Body of pancreas (tissue), 4 donors: ENCODE data around the gene WNT9B. TPM values are rescaled to one million over a fixed set of nuclear protein-coding genes. Genes with fewer than 3 reads are reported as not detected.
A peak's percentile ranks its signal among the peaks of the same experiment; 100 is the strongest.

Experiments used
- ATAC-seq: fragments of 150-250 bp; one replicate; pipeline ENCODE4 v1.9.1; 2016
- DNase-seq, 4 donors: peaks; one replicate each; pipeline ENCODE4 v3.0.0-alpha.2; 2019
- H3K27ac ChIP-seq, 4 donors: fragments of 200-600 bp; sonication (generic); 1 replicate in 3 of 4; 2 replicates in 1 of 4; pipeline versions ENCODE4 v1.5.1 to v1.6.1; 2016 to 2019; ENCODE audit warnings: mild to moderate bottlenecking in 1 of 4, mixed read lengths in 1 of 4, moderate library complexity in 1 of 4
- H3K27me3 ChIP-seq, 2 donors: fragments of 200-600 bp; sonication (generic); one replicate each; pipeline ENCODE4 v1.6.0; 2016; ENCODE audit warnings: mild to moderate bottlenecking in 1 of 2
- H3K36me3 ChIP-seq, 2 donors: fragments of 200-600 bp; sonication (generic); replicated peaks in 1 of 2; 2 replicates each; pipeline ENCODE4 v1.5.1; 2016; ENCODE audit warnings: low read depth in 2 of 2; ENCODE audit not compliant: insufficient read depth in 1 of 2
- H3K4me1 ChIP-seq: fragments of 200-600 bp; sonication (generic); one replicate; pipeline ENCODE4 v1.6.0; 2016
- H3K4me3 ChIP-seq, 2 donors: fragments of 200-600 bp; sonication (generic); 1 replicate in 1 of 2; 2 replicates in 1 of 2; pipeline ENCODE4 v1.5.1; 2016 to 2019
- H3K9me3 ChIP-seq, 3 donors: fragments of 200-600 bp; sonication (generic); 1 replicate in 2 of 3; 2 replicates in 1 of 3; pipeline ENCODE4 v1.5.1; 2016
- CTCF ChIP-seq, 7 experiments: fragments of 450-650 bp in 4 of 7; fragments of 200-600 bp in 3 of 7; sonication (generic) in 3 of 7; IDR thresholded peaks; one replicate each; pipeline ENCODE4 v1.5.1; 2016 to 2019; ENCODE audit warnings: antibody characterized with exemption in 7 of 7
- POLR2A ChIP-seq, 3 donors: fragments of 450-650 bp; IDR thresholded peaks; one replicate each; pipeline ENCODE4 v1.6.1; 2016; ENCODE audit warnings: antibody characterized with exemption in 3 of 3, mild to moderate bottlenecking in 2 of 3
- WGBS, 2 donors: methylation state at CpG; one replicate each; pipeline ENCODE4 v1.1.5; 2017; 5-methylcytosine and 5-hydroxymethylcytosine counted together
- intact Hi-C: fragments of 100-400 bp; cut with DNase I; formaldehyde crosslinking; loops from one replicate; pipeline ENCODE4 v1.15.1; 2023
- total RNA-seq, 2 donors: library from RNA; depleted of rRNA; stranded (reverse); fragments of >200 nt; gene quantifications; one replicate each; pipeline ENCODE4 v1.1.0, GENCODE V29; 2016

The WNT9B gene
- total RNA-seq, 2 donors from 2014 or later: not detected

GRCh38 chr17:46818929-46819859 lies 32.2 kb upstream of the WNT9B start:
- peak overlapping the region in 1 of 2 donors; percentile 17 for H3K4me3 ChIP-seq
- H3K9me3 ChIP-seq: no peaks in the 10 kb centered on the region
- peak; percentile 41 for ATAC-seq
- no peak overlapping the region for H3K27ac ChIP-seq
- intact Hi-C loops: no loop called here
- TF ChIP-seq CTCF (IDR thresholded peaks at IDR 0.05) (no peak), POLR2A (IDR thresholded peaks at IDR 0.05) (no peak)
- H3K36me3 ChIP-seq: no peaks in the 10 kb centered on the region
- WGBS, 2 donors: 9 to 25% methylated on average over 14 to 60 of the region's 72 CpGs
- H3K27me3 ChIP-seq: peaks cover 0 to 34% of the 10 kb centered on the region in 2 donors
- peaks cover 13% of the 10 kb centered on the region for H3K4me1 ChIP-seq
- peak in 1 of 4 donors; percentile 14 for DNase-seq

- Histone ChIP-seq H3K4me3 (no peak overlapping the region), H3K27me3 (peaks cover 0 to 34% of the 10 kb centered on the region in 2 donors), H3K4me1 (peaks cover 13% of the 10 kb centered on the region), H3K27ac (no peak overlapping the region), H3K9me3 (no peaks in the 10 kb centered on the region), H3K36me3 (no peaks in the 10 kb centered on the region)
- intact Hi-C loops: no loop called here
- WGBS, 2 donors: 53 to 62% methylated on average over 20 to 24 of the region's 24 CpGs
- no peak for DNase-seq
- TF ChIP-seq CTCF (IDR thresholded peaks at IDR 0.05): no peak
- no peak for ATAC-seq
Observed at GRCh38 chr17:46819906-46820351, 31.5 kb upstream of the WNT9B start.

GRCh38 chr17:46820592-46821450 lies 30.6 kb upstream of the WNT9B start:
- DNase-seq: no peak
- no peaks in the 10 kb centered on the region for H3K36me3 ChIP-seq
- TF ChIP-seq CTCF (IDR thresholded peaks at IDR 0.05): no peak
- TF ChIP-seq POLR2A (IDR thresholded peaks at IDR 0.05): no peak
- ATAC-seq: no peak
- H3K9me3 ChIP-seq: no peaks in the 10 kb centered on the region
- H3K4me3 ChIP-seq: no peak overlapping the region
- peaks cover 0 to 34% of the 10 kb centered on the region in 2 donors for H3K27me3 ChIP-seq
- H3K4me1 ChIP-seq: peaks cover 13% of the 10 kb centered on the region
- no peak overlapping the region for H3K27ac ChIP-seq
- 70 to 73% methylated on average over 11 to 12 of the region's 13 CpGs for WGBS, 2 donors
- intact Hi-C loops: no loop called here

GRCh38 chr17:46821482-46822387 lies 29.6 kb upstream of the WNT9B start:
- Histone ChIP-seq H3K36me3 (no peaks in the 10 kb centered on the region), H3K4me1 (peaks cover 13% of the 10 kb centered on the region), H3K27ac (no peak overlapping the region), H3K9me3 (no peaks in the 10 kb centered on the region), H3K27me3 (peaks cover 0 to 34% of the 10 kb centered on the region in 2 donors), H3K4me3 (no peak overlapping the region)
- no peak for DNase-seq
- no peak for ATAC-seq
- intact Hi-C loops: no loop called here
- no peak for TF ChIP-seq POLR2A (IDR thresholded peaks at IDR 0.05)
- 34 to 48% methylated on average over 24 to 31 of the region's 31 CpGs for WGBS, 2 donors
